ENCODE measurements around the gene SCMH1.

DNA sequence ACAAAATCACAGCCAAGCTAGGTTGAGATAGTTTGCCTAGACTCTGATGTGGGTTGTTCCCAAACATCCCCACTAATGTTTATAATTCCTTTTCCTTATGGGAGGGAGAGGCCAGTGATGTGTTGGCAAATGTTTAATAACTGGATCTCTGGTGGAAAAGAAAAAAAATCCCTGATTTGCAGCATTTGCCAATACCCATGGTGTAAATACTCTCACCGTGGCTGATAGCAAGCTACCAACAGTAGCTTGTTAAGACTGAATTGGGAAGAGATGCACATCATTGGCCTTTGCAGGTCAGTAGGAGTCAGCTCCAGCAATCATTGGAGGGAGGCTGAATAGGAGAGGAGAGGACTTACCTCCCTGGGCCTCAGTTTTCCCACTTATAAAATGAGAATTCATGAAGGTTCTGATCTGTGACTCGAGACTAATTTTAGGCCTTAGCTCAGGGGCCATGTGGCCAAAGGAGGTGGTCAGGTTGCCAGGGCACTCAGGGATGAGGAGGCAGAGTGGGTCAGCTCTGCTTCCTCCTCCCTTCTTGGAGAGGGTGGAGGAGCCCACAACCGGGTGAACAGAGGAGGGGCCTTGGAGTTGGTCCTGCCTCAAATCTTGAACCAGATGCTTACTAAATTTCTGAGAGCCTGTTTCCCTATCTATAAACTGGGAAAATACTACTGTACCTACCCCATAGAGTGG, 20.0 kb upstream of the SCMH1 start:
- TF ChIP-seq POLR2AphosphoS5 (IDR thresholded peaks at IDR 0.05; ENCODE audit: insufficient read depth, low read depth, low read length), result no peak
- no peak for TF ChIP-seq POLR2A (IDR thresholded peaks at IDR 0.05; ENCODE audit: low read depth, low read length)

Data from endothelial cell of umbilical vein (primary cell).